Trophoblast cell (in vitro differentiated cells and primary cell): Measurements from ENCODE around the gene MEAK7.
A peak's percentile ranks its signal among the peaks of the same experiment; 100 is the strongest.

ENCODE experiments used
- DNase-seq, 2 donors: peaks; one replicate each; pipeline ENCODE4 v3.0.0-alpha.2; 2016
- H2AFZ ChIP-seq: 2 replicates; pipeline ENCODE4 v1.6.1; 2013; ENCODE audit warnings: low read length, moderate library complexity, mild to moderate bottlenecking; ENCODE audit not compliant: insufficient read depth, poor library complexity
- H2AK5ac ChIP-seq: 2 replicates; pipeline ENCODE4 v1.6.1; 2013; ENCODE audit warnings: mild to moderate bottlenecking, low read length
- H2BK120ac ChIP-seq: 2 replicates; pipeline ENCODE4 v1.6.1; 2013; ENCODE audit warnings: low read length, mild to moderate bottlenecking, moderate library complexity; ENCODE audit not compliant: insufficient read depth, poor library complexity
- H2BK12ac ChIP-seq: 2 replicates; pipeline ENCODE4 v1.6.1; 2013; ENCODE audit warnings: mild to moderate bottlenecking, low read length, moderate library complexity
- H2BK5ac ChIP-seq: 2 replicates; pipeline ENCODE4 v1.6.1; 2013; ENCODE audit warnings: low read length, low read depth, moderate library complexity, mild to moderate bottlenecking; ENCODE audit not compliant: poor library complexity
- H3K14ac ChIP-seq: 2 replicates; pipeline ENCODE4 v1.6.1; 2013; ENCODE audit warnings: mild to moderate bottlenecking, low read length
- H3K18ac ChIP-seq: 2 replicates; pipeline ENCODE4 v1.6.1; 2013; ENCODE audit warnings: mild to moderate bottlenecking, low read length
- H3K23ac ChIP-seq: 2 replicates; pipeline ENCODE4 v1.6.1; 2013; ENCODE audit warnings: low read length
- H3K27ac ChIP-seq: 2 replicates; pipeline ENCODE4 v1.5.1; 2013; ENCODE audit warnings: low read depth, mild to moderate bottlenecking, inconsistent platforms, low read length, moderate library complexity
- H3K27me3 ChIP-seq: 2 replicates; pipeline ENCODE4 v1.6.1; 2013; ENCODE audit warnings: inconsistent platforms, mild to moderate bottlenecking, low read length, moderate library complexity; ENCODE audit not compliant: insufficient read depth
- H3K36me3 ChIP-seq, 2 experiments: 1 replicate in 1 of 2; 2 replicates in 1 of 2; pipeline ENCODE4 v1.6.1; 2013; ENCODE audit warnings: low read length in 2 of 2, mild to moderate bottlenecking in 2 of 2, moderate library complexity in 1 of 2; ENCODE audit not compliant: insufficient read depth in 2 of 2, control insufficient read depth in 1 of 2
- H3K4ac ChIP-seq: 2 replicates; pipeline ENCODE4 v1.6.1; 2013; ENCODE audit warnings: low read depth, mild to moderate bottlenecking, low read length, moderate library complexity
- H3K4me1 ChIP-seq, 2 experiments: 1 replicate in 1 of 2; 2 replicates in 1 of 2; pipeline ENCODE4 v1.6.1; 2013; ENCODE audit warnings: low read length in 2 of 2, mild to moderate bottlenecking in 2 of 2, moderate library complexity in 1 of 2; ENCODE audit not compliant: insufficient read depth in 2 of 2, control insufficient read depth in 1 of 2
- H3K4me2 ChIP-seq: 2 replicates; pipeline ENCODE4 v1.6.1; 2013; ENCODE audit warnings: inconsistent platforms, mild to moderate bottlenecking, low read length, moderate library complexity
- H3K4me3 ChIP-seq: 2 replicates; pipeline ENCODE4 v1.5.1; 2013; ENCODE audit warnings: mild to moderate bottlenecking, low read depth, low read length, inconsistent platforms
- H3K79me1 ChIP-seq: one replicate; pipeline ENCODE4 v1.6.1; 2013; ENCODE audit warnings: low read length
- H3K79me2 ChIP-seq: 2 replicates; pipeline ENCODE4 v1.6.1; 2013; ENCODE audit warnings: low read length, mild to moderate bottlenecking; ENCODE audit not compliant: control insufficient read depth, insufficient read depth, poor library complexity
- H3K9ac ChIP-seq: 2 replicates; pipeline ENCODE4 v1.6.1; 2013; ENCODE audit warnings: mild to moderate bottlenecking, low read length
- H3K9me3 ChIP-seq: 2 replicates; pipeline ENCODE4 v1.6.1; 2013; ENCODE audit warnings: low read depth, mild to moderate bottlenecking, control low read depth, inconsistent platforms, low read length; ENCODE audit not compliant: insufficient read depth
- H4K12ac ChIP-seq: 2 replicates; pipeline ENCODE4 v1.6.1; 2013; ENCODE audit warnings: low read depth, mild to moderate bottlenecking, low read length, moderate library complexity
- H4K8ac ChIP-seq: 2 replicates; pipeline ENCODE4 v1.6.1; 2013; ENCODE audit warnings: low read depth, mild to moderate bottlenecking, low read length, moderate library complexity
- H4K91ac ChIP-seq: one replicate; pipeline ENCODE4 v1.6.1; 2013; ENCODE audit warnings: low read depth, mild to moderate bottlenecking, low read length, moderate library complexity
- WGBS: extraction: QIAGEN DNeasy Blood & Tissue Kit; methylation state at CpG from one replicate; pipeline ENCODE4 v1.1.7; 2013; ENCODE audit warnings: missing lambda C conversion rate; ENCODE audit not compliant: insufficient read length, insufficient coverage; ENCODE audit errors: extremely low coverage; 5-methylcytosine and 5-hydroxymethylcytosine counted together

MEAK7 gene

GRCh38 chr16:84513666-84514065 lies 9.2 kb upstream of the MEAK7 start:
- no peak overlapping the region for H3K4me3 ChIP-seq
- no peak overlapping the region for H3K4ac ChIP-seq
- peaks cover 8% of the 10 kb centered on the region for H3K79me1 ChIP-seq
- H3K14ac ChIP-seq, result peak overlapping the region; percentile 30
- H3K27me3 ChIP-seq, result no peaks in the 10 kb centered on the region
- peak overlapping the region; percentile 27 for H2AK5ac ChIP-seq
- peak overlapping the region; percentile 91 for H2BK12ac ChIP-seq
- WGBS, result no CpG with 5 or more reads among the region's 11 CpGs
- no peaks in the 10 kb centered on the region for H3K9me3 ChIP-seq
- H3K4me2 ChIP-seq, result no peak overlapping the region
- H4K91ac ChIP-seq, result peak overlapping the region; percentile 50
- H3K79me2 ChIP-seq, result no peaks in the 10 kb centered on the region
- H3K36me3 ChIP-seq, result no peaks in the 10 kb centered on the region
- H3K9ac ChIP-seq, result no peak overlapping the region
- peak overlapping the region; percentile 35 for H2BK120ac ChIP-seq
- no peak overlapping the region for H4K8ac ChIP-seq
- DNase-seq, result peak; percentile 27 to 76
- no peak overlapping the region for H2BK5ac ChIP-seq
- peak overlapping the region; percentile 25 for H3K18ac ChIP-seq
- H3K23ac ChIP-seq, result no peak overlapping the region
- no peak overlapping the region for H3K27ac ChIP-seq
- no peak overlapping the region for H2AFZ ChIP-seq
- no peak overlapping the region for H4K12ac ChIP-seq
- H3K4me1 ChIP-seq, result peaks cover 5 to 12% of the 10 kb centered on the region in 2 experiments

- H2BK12ac ChIP-seq, result no peak overlapping the region
- no peaks in the 10 kb centered on the region for H3K79me2 ChIP-seq
- no peak overlapping the region for H3K9ac ChIP-seq
- H3K18ac ChIP-seq, result no peak overlapping the region
- H4K91ac ChIP-seq, result peak overlapping the region; percentile 50
- DNase-seq, result peak; percentile 60 to 85
- H2AFZ ChIP-seq, result no peak overlapping the region
- no peak overlapping the region for H4K12ac ChIP-seq
- H3K23ac ChIP-seq, result no peak overlapping the region
- WGBS, result no CpG with 5 or more reads among the region's 10 CpGs
- H2BK120ac ChIP-seq, result no peak overlapping the region
- no peak overlapping the region for H4K8ac ChIP-seq
- no peak overlapping the region for H3K27ac ChIP-seq
- no peaks in the 10 kb centered on the region for H3K9me3 ChIP-seq
- no peaks in the 10 kb centered on the region for H3K27me3 ChIP-seq
- no peak overlapping the region for H2BK5ac ChIP-seq
- H3K36me3 ChIP-seq, result no peaks in the 10 kb centered on the region
- H2AK5ac ChIP-seq, result no peak overlapping the region
- H3K4me3 ChIP-seq, result no peak overlapping the region
- peaks cover 8% of the 10 kb centered on the region for H3K79me1 ChIP-seq
- H3K4me1 ChIP-seq, result peaks cover 5 to 12% of the 10 kb centered on the region in 2 experiments
- no peak overlapping the region for H3K4me2 ChIP-seq
- no peak overlapping the region for H3K14ac ChIP-seq
- no peak overlapping the region for H3K4ac ChIP-seq
Observed at GRCh38 chr16:84513123-84513522, 8.7 kb upstream of the MEAK7 start.

GRCh38 chr16:84511831-84512230 lies 7.4 kb upstream of the MEAK7 start:
- no CpG with 5 or more reads among the region's 13 CpGs for WGBS

GRCh38 chr16:84511180-84511800 lies 6.8 kb upstream of the MEAK7 start:
- Histone ChIP-seq H3K4me3 (no peak overlapping the region), H2AFZ (no peak overlapping the region), H3K9ac (no peak overlapping the region), H3K23ac (no peak overlapping the region), H3K79me1 (peaks cover 8% of the 10 kb centered on the region), H2BK12ac (peak overlapping the region; percentile 34), H3K9me3 (no peaks in the 10 kb centered on the region), H2AK5ac (peak overlapping the region; percentile 26), H3K36me3 (no peaks in the 10 kb centered on the region), H3K4me1 (peaks cover 5 to 12% of the 10 kb centered on the region in 2 experiments), H3K4me2 (peak overlapping the region; percentile 10), H2BK120ac (no peak overlapping the region), H3K27ac (no peak overlapping the region), H3K4ac (no peak overlapping the region), H4K91ac (no peak overlapping the region), H4K12ac (no peak overlapping the region), H3K14ac (no peak overlapping the region), H3K27me3 (no peaks in the 10 kb centered on the region), H3K18ac (no peak overlapping the region), H3K79me2 (no peaks in the 10 kb centered on the region), H4K8ac (no peak overlapping the region), H2BK5ac (no peak overlapping the region)
- peak; percentile 88 to 97 for DNase-seq
- WGBS, result no CpG with 5 or more reads among the region's 21 CpGs

More at GRCh38 chr16:84511831-84512230, 7.4 kb upstream of the MEAK7 start:
- H3K36me3 ChIP-seq, result no peaks in the 10 kb centered on the region
- no peak overlapping the region for H3K4ac ChIP-seq
- H3K79me1 ChIP-seq, result peaks cover 8% of the 10 kb centered on the region
- H2AK5ac ChIP-seq, result peak overlapping the region; percentile 26
- H3K79me2 ChIP-seq, result no peaks in the 10 kb centered on the region
- no peak overlapping the region for H3K9ac ChIP-seq
- H2BK5ac ChIP-seq, result no peak overlapping the region
- H2BK12ac ChIP-seq, result peak overlapping the region; percentile 34
- no peak overlapping the region for H4K12ac ChIP-seq
- no peak overlapping the region for H2AFZ ChIP-seq
- H3K18ac ChIP-seq, result peak overlapping the region; percentile 2
- H4K91ac ChIP-seq, result no peak overlapping the region
- no peak overlapping the region for H3K27ac ChIP-seq
- no peak overlapping the region for H3K4me3 ChIP-seq
- H3K14ac ChIP-seq, result no peak overlapping the region
- DNase-seq, result no peak
- no peak overlapping the region for H3K23ac ChIP-seq
- no peaks in the 10 kb centered on the region for H3K9me3 ChIP-seq
- no peak overlapping the region for H2BK120ac ChIP-seq
- H3K4me2 ChIP-seq, result no peak overlapping the region
- no peak overlapping the region for H4K8ac ChIP-seq
- H3K27me3 ChIP-seq, result no peaks in the 10 kb centered on the region
- H3K4me1 ChIP-seq, result peaks cover 5 to 12% of the 10 kb centered on the region in 2 experiments
